ENCODE results near the gene NT5E.
"Not testable (repeated sequence)": the region's sequence is repeated elsewhere in the genome, so short reads cannot be mapped to it uniquely, and the experiment has no call there.

The NT5E gene

DNA sequence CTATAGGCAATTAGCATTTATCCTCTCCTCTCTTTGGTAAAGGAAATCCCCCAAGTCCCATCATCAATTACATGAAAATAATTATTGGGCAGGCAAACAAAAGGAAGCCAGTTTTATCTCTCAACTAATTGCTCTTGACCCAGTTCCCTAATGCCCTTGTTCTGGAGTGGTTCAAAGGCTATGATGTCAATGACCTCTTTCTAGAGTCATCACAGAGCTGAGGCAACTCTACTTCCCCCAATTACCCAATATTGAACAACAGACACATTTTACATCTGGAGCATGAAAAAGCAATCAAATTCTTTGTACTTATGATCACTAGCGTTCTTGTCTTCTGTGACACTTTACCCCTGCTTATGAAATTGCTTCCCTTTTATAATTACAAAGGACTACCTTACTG lies 43.5 kb downstream of the NT5E start:
- no peak for DNase-seq (ENCODE audit: low read depth in 2 of 2)

DNA sequence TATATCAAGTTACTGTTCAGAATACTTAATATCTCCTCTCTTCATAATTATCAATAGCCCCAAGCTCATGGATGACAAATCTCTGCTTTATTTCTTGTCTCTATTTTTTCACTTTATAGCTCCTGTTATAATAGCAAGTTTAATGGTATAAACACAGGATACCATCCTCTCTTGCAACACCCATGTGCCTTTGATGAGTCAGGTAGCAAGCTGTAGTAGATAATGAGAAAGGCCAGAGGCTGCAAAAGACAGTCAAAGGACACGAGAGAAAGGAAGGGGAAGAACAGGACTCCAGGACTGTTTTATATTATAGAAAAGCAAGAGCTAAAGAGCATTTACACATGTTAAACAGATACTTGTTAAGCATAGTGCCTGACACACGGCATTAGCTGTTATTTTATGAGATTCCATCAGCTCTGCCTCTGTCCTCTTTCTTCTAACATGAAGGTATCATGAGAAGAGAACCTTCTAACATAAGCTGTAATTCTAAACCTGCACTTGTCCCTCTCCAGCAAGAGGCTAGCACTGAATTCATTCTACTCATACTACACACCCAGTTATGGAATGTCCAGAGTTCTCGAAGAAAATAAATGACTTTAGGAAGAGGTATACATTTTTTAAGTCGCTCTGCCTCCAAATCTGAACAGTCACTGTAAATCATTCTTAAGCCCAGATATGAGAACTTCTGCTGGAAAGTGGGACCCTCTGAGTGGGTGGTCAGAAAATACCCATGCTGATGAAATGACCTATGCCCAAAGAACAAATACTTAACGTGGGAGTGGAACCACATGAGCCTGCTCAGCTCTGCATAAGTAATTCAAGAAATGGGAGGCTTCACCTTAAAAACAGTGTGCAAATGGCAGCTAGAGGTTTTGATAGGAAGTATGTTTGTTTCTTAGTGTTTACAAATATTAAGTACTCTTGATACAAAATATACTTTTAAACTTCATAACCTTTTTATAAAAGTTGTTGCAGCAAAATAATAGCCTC lies 45.0 kb downstream of the NT5E start:
- DNase-seq (ENCODE audit: low read depth in 2 of 2): no peak

DNA sequence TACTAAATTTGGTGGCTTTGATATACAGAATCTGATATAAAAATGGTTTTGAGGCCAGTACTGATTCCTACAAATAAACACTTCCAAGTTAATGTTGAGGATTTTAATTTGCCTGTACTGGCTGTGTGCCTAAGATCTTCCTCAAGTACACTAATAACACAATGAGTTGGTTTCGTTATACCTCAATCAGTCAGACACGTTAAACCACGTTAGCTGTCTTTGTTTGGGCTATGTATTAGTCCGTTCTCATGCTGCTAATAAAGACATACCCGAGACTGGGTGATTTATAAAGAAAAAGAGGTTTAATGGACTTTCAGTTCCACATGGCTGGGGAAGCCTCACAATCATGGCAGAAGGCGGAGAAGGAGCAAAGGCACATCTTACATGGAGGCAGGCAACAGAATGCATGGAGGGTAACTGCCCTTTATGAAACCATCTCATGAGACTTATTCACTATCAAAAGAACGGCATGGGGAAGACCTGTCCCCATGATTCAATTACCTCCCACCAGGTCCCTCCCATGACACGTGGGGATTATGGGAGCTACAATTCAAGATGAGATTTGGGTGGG lies 46.2 kb downstream of the NT5E start:
- no peak for DNase-seq (ENCODE audit: low read depth in 2 of 2)

DNA sequence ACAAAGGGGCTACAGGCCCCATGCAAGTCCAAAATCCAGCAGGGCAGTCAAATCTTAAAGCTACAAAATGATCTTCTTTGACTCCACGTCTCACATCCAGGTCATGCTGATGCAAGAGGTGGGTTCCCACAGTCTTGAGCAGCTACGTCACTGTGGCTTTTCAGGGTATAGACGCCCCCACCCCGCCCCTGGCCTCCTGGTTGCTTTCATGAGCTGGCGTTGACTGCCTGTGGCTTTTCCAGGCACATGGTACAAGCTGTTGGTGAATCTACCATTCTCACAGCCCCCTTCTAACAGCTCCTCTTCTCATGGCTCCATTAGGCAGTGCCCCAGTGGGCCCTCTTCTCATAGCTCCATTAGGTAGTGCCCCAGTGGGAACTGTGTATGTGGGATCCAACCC lies 47.0 kb downstream of the NT5E start:
- DNase-seq (ENCODE audit: low read depth in 2 of 2): peak in 1 of 2 donors; percentile 8

DNA sequence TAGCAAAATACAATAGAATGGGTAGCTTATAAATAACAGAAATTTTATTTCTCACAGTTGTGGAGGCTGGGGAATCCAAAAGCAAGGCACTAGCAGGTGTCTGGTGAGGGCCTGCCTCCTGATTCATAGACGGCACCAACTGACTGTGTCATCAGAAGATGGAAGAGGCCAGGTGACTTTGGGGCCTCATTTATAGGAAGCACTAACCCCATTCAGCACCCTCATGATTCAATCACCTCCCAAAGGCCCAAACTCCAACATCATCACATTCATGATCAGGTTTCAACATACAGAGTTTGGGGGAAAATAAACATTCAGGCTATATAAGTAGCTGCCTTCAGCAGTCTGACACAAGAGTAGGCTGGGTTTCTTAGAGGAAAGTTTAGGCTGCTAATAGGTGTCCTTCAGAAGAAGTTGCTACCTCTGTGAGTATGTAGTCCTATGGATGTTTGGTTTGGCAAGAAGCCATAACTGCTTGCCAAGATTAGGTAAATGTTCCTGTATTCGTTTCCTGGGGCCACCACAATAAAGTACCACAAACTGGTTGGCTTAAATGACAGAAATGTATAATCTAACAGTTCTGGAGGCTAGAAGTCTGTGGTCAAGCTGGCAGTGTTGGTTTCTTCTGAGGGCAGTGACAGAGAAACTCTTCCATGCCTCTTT lies 48.8 kb downstream of the NT5E start:
- no peak for DNase-seq (ENCODE audit: low read depth in 2 of 2)

DNA sequence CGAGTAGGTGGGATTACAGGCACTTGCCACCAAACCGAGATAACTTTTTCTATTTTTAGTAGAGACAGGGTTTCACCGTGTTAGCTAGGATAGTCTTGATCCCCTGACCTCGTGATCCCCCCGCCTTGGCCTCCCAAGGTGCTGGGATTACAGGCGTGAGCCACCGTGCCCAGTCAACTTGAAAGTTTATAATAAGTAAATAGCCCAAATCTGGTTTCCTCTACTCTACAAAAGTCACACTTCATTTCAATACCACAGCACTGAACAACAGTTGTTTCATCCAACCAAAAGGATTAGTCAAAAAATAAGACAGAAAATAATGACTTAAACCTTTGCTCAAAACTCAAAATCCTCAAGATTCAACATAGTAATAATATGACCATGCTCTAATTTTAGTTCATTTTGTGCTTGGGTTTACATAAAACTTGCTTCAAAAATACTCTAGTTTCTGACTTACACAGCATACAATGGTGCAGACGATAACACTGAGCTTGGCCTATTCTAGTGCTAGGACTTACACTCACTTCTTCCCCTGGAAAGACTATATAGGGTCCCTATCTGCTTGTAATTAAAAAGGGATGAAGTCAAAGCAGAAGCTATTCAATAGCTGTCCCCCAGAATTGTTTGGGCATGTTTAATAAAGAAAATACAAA lies 56.7 kb downstream of the NT5E start:
- DNase-seq (ENCODE audit: low read depth in 2 of 2): no peak

DNA sequence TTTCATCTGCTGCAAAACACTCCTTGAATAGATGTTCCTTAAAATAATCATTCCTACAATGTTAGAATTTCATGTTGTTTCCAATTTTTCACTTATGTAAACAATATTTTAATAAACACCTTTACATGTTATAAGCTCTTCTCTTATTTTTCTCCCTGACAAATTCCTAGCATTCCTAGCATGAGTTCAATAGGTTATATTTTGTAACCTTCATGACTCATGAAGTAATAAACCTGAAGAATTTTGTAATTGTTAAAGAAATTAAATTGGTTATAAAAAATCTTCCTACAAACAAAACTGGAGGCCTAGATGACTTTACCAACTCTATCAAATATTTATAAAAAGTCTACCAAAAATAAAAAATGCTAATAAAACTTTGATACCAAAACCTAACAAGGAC lies 66.3 kb downstream of the NT5E start:
- no peak for DNase-seq (ENCODE audit: low read depth in 2 of 2)

DNA sequence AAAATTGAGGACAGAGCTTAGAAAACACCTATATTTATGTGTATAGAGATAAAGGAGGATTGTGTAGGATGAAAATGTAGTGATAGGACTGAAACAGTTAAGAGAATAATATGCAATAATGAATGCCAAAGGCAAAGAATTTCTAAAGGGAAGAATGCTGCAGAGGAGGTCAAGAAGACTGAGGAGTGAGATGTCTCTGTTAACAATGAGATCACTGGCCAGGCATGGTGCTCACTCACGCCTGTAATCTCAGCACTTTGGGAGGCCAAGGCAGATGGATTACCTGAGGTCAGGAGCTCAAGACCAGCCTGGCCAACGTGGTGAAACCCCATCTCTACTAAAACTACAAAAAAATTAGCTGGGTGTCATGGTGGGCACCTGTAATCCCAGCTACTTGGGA lies 74.4 kb downstream of the NT5E start:
- not testable (repeated sequence) for DNase-seq (ENCODE audit: low read depth in 2 of 2)

DNA sequence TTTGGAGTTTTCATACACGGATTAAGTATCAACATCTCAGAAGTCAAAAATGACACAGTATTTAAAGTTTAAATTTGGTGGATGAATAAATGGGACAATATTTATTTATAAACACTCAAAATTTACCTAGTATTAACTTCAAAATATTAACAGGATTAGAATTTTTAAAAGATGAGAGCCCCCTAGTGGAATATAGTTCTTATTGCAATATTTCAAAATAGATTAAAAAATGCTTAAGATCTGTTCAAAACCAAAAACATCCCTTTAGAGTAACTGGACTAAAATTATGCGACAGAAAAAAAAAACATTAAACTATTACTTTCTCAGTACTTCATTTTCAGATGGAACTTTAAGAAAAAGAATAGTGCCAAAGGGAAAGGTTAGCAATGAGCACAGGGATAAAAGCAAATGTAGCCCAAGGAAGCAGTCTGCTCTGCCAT lies 87.2 kb downstream of the NT5E start:
- no peak for DNase-seq (ENCODE audit: low read depth in 2 of 2)

DNA sequence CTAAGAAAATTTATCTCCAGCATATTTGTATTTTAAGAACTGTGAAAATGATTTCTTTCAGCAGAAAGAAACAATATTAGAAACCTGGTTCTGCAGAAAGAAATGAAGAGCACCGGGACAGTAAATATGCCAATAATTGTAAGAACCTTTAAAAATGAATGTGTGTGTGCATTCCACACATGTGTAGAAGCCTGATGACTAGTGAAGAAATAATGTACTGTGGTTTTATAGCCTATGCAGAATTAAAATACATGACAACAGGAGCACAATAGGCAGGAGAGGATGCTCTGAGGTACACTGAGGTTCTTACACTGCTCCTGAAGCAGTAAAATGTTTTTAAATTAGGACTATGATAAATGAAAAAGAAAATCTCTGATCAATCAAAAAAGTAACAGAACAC lies 94.9 kb downstream of the NT5E start:
- no peak for DNase-seq (ENCODE audit: low read depth in 2 of 2)

Data from stimulated activated CD8-positive, alpha-beta memory T cell treated with anti-CD3 and anti-CD28 coated beads, Interleukin-15, amount 100 ng/mL, for 4 hours (primary cell).